T-cell (primary cell): ENCODE results near the gene SQSTM1. TPM values are rescaled to one million over a fixed set of nuclear protein-coding genes. Genes with fewer than 3 reads are reported as not detected.
A peak's percentile ranks its signal among the peaks of the same experiment; 100 is the strongest.
"Not testable (repeated sequence)": the region's sequence is repeated elsewhere in the genome, so short reads cannot be mapped to it uniquely, and the experiment has no call there.

Experiments
- ATAC-seq, 4 experiments: fragments of 200-7000 bp in 3 of 4; fragments of 150-1000 bp in 1 of 4; cut with Tn5 transposase; replicated peaks in 1 of 4; 1 replicate in 3 of 4; 2 replicates in 1 of 4; pipeline ENCODE4 v1.10.0; 2021; ENCODE audit warnings: moderate library complexity in 3 of 4, mild to moderate bottlenecking in 2 of 4, moderate number of reproducible peaks in 1 of 4
- CTCF ChIA-PET, 2 donors: fragments of 300-600 bp; sonication (Branson Sonifier 250); formaldehyde crosslinking; loops; one replicate each; lab custom pipeline; 2022; ENCODE audit warnings: antibody characterized with exemption in 2 of 2; lab: Charles Lee
- POLR2A ChIA-PET, 2 donors: fragments of 300-600 bp; sonication (Branson Sonifier 250); formaldehyde crosslinking; loops; one replicate each; lab custom pipeline; 2022; ENCODE audit warnings: antibody characterized with exemption in 2 of 2; lab: Charles Lee
- DNase-seq, 35 experiments: peaks; one replicate each; pipeline versions ENCODE4 v3.0.0 to v3.0.0-alpha.2; 2013 to 2023
- H3K27ac ChIP-seq: one replicate; pipeline ENCODE4 v1.5.1; 2013; ENCODE audit warnings: low read length
- H3K27me3 ChIP-seq, 2 experiments: replicated peaks in 1 of 2; 1 replicate in 1 of 2; 2 replicates in 1 of 2; pipeline versions ENCODE4 v1.6.1 to v1.7.0; 2013; ENCODE audit warnings: low read length in 1 of 2, mixed read lengths in 1 of 2; ENCODE audit not compliant: control insufficient read depth in 2 of 2, insufficient read depth in 2 of 2; ENCODE audit errors: extremely low read depth in 1 of 2
- H3K36me3 ChIP-seq, 2 donors: 1 replicate in 1 of 2; 2 replicates in 1 of 2; pipeline versions ENCODE4 v1.6.1 to v1.7.0; 2013; ENCODE audit warnings: low read length in 1 of 2; ENCODE audit not compliant: control insufficient read depth in 2 of 2, insufficient read depth in 1 of 2; ENCODE audit errors: extremely low read depth in 1 of 2
- H3K4me1 ChIP-seq, 2 experiments: 1 replicate in 1 of 2; 2 replicates in 1 of 2; pipeline versions ENCODE4 v1.6.1 to v1.7.0; 2013; ENCODE audit warnings: low read length in 2 of 2, mixed read lengths in 1 of 2; ENCODE audit not compliant: insufficient read depth in 2 of 2, control insufficient read depth in 1 of 2; ENCODE audit errors: extremely low read depth in 1 of 2
- H3K4me3 ChIP-seq, 2 donors: 1 replicate in 1 of 2; 2 replicates in 1 of 2; pipeline versions ENCODE4 v1.5.1 to v1.7.0; 2013; ENCODE audit warnings: mild to moderate bottlenecking in 2 of 2, low read length in 1 of 2, moderate library complexity in 1 of 2; ENCODE audit not compliant: control insufficient read depth in 1 of 2; ENCODE audit errors: extremely low read depth in 1 of 2
- H3K9me3 ChIP-seq: 2 replicates; pipeline ENCODE4 v1.7.0; 2013
- H3K27ac Mint-ChIP-seq, 2 donors: one replicate each; pipeline ENCODE4 v1.8.0; 2020 to 2021; ENCODE audit warnings: mild to moderate bottlenecking in 2 of 2, mixed read lengths in 2 of 2
- H3K27me3 Mint-ChIP-seq, 2 donors: one replicate each; pipeline ENCODE4 v1.8.0; 2021 to 2022; ENCODE audit warnings: mixed read lengths in 2 of 2
- H3K36me3 Mint-ChIP-seq: one replicate; pipeline ENCODE4 v1.8.0; 2021; ENCODE audit warnings: mixed read lengths
- H3K4me1 Mint-ChIP-seq, 3 donors: one replicate each; pipeline ENCODE4 v1.8.0; 2020 to 2022; ENCODE audit warnings: mixed read lengths in 3 of 3, mild to moderate bottlenecking in 1 of 3
- H3K4me3 Mint-ChIP-seq, 3 donors: one replicate each; pipeline ENCODE4 v1.8.0; 2020 to 2022; ENCODE audit warnings: mild to moderate bottlenecking in 3 of 3, mixed read lengths in 3 of 3, moderate library complexity in 3 of 3
- H3K9me3 Mint-ChIP-seq, 3 donors: one replicate each; pipeline ENCODE4 v1.8.0; 2020 to 2022; ENCODE audit warnings: mixed read lengths in 3 of 3
- WGBS: methylation state at CpG from one replicate; pipeline ENCODE4 v1.1.5; 2013; ENCODE audit warnings: missing lambda C conversion rate; ENCODE audit not compliant: insufficient coverage; 5-methylcytosine and 5-hydroxymethylcytosine counted together
- total RNA-seq, 35 experiments: library from RNA in 6 of 35; stranded (reverse) in 6 of 35; fragments of 120-200 nt in 1 of 35; gene quantifications; one replicate each; pipeline versions ENCODE4 v1.2.1 to v1.2.4 and lab custom pipeline; 2013 to 2026

The SQSTM1 gene
- total RNA-seq, 5 donors from 2014 or later (not counting 1 experiment from before 2014, with no cell fraction given), result 220 to 327 (median 280) TPM

GRCh38 chr5:179783128-179783527, 37.6 kb upstream of the SQSTM1 start:
- Histone ChIP-seq H3K36me3 (peaks cover 3 to 11% of the 10 kb centered on the region in 2 donors), H3K4me3 (no peak overlapping the region), H3K27me3 (no peaks in the 10 kb centered on the region), H3K27ac (no peak overlapping the region), H3K9me3 (no peaks in the 10 kb centered on the region), H3K4me1 (no peaks in the 10 kb centered on the region)
- no peak for ATAC-seq
- Mint-ChIP-seq H3K4me1 (no peaks in the 10 kb centered on the region), H3K9me3 (no peaks in the 10 kb centered on the region), H3K4me3 (no peak overlapping the region), H3K36me3 (peaks cover 18% of the 10 kb centered on the region), H3K27ac (no peak overlapping the region), H3K27me3 (no peaks in the 10 kb centered on the region)
- DNase-seq, result no peak
- ChIA-PET POLR2A (no interaction called here), CTCF (no interaction called here)
- WGBS, result 98% methylated on average over 9 of the region's 9 CpGs

DNA sequence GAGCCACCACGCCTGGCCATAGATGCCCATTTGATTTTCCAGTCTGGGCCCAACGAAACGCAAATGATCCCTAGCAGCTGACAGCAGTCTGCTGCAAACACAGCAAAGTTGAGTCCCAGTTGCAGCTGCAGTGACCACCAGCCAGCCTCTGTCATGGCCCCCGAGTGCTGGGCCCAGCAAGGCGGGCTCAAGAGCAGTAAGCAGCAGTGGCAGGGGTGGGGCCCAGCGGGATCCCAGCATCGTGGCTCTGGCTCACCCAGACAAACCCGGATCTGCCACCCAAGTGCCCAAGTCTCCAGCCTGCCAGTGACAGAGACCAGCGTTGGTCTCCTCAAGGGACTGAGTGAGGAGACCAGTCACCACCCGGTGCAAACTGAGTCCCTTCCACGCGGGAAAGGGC, 33.8 kb upstream of the SQSTM1 start:
- Mint-ChIP-seq H3K27ac (no peak overlapping the region), H3K4me1 (peaks cover 0 to 2% (median 0%) of the 10 kb centered on the region in 3 donors), H3K4me3 (no peak overlapping the region), H3K36me3 (peaks cover under 1% of the 10 kb centered on the region), H3K9me3 (no peaks in the 10 kb centered on the region), H3K27me3 (no peaks in the 10 kb centered on the region)
- Histone ChIP-seq H3K4me3 (no peak overlapping the region), H3K36me3 (no peaks in the 10 kb centered on the region), H3K27ac (no peak overlapping the region), H3K27me3 (no peaks in the 10 kb centered on the region), H3K4me1 (no peaks in the 10 kb centered on the region), H3K9me3 (no peaks in the 10 kb centered on the region)
- no peak for DNase-seq
- no peak for ATAC-seq
- ChIA-PET CTCF (no interaction called here), POLR2A (no interaction called here)
- 88% methylated on average over 12 of the region's 12 CpGs for WGBS

DNA sequence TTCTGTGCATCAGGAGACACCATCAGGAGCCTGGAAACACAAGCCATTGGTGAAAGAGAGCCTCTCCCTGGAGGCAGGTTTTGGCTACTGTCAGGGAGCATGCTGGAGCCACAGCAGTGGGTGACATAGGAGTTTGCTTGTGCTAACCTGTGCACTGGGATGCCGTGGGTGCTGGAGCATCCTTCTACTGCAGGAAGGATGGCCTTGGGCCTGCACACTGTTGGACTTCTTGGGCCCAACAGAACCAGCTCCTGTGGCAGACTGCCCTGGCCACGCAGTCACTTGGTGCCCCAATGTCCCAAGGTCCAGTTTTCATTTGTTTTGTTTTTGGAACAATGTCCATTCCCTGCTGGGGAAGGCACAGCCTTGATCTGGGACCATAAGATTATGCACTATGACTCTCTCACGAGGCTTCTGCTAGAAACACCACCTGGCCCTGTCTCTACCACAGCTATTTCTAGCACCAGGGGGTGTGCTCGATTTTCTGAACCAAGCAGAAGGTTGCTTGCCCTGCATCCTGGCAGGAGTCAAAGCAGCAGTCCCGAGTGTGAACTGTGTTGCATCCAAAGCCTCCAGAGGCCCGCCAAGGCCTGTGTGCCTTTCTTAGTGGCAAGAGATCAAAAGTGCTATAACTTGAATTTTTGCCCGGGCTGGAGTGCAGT, 32.4 kb upstream of the SQSTM1 start:
- ChIA-PET POLR2A (interaction anchor here in 1 of 2 donors (0.5 kb wide), 1 partner anchor 84 kb away, joined by 3 read pairs; no protein-coding TSS in a partner anchor), CTCF (interaction anchor here in 1 of 2 donors (1.5 kb wide), 1 partner anchor 25 kb away, joined by 5 read pairs; no protein-coding TSS in a partner anchor)
- WGBS, result 88% methylated on average over 7 of the region's 7 CpGs
- Histone ChIP-seq H3K27me3 (no peaks in the 10 kb centered on the region), H3K36me3 (no peaks in the 10 kb centered on the region), H3K9me3 (no peaks in the 10 kb centered on the region), H3K4me1 (peaks cover 0 to 4% of the 10 kb centered on the region in 2 experiments), H3K4me3 (no peak overlapping the region), H3K27ac (no peak overlapping the region)
- H3K4me1 Mint-ChIP-seq, result peaks cover 7 to 8% (median 8%) of the 10 kb centered on the region in 3 donors
- DNase-seq, result no peak
- H3K36me3 Mint-ChIP-seq, result no peaks in the 10 kb centered on the region
- no peaks in the 10 kb centered on the region for H3K9me3 Mint-ChIP-seq
- H3K27ac Mint-ChIP-seq, result no peak overlapping the region
- no peak for ATAC-seq
- H3K4me3 Mint-ChIP-seq, result no peak overlapping the region
- no peaks in the 10 kb centered on the region for H3K27me3 Mint-ChIP-seq

- ATAC-seq, DNase-seq: not testable (repeated sequence)
- 96% methylated on average over 4 of the region's 9 CpGs for WGBS
Measured at GRCh38 chr5:179789278-179789677, 31.4 kb upstream of the SQSTM1 start.

DNA sequence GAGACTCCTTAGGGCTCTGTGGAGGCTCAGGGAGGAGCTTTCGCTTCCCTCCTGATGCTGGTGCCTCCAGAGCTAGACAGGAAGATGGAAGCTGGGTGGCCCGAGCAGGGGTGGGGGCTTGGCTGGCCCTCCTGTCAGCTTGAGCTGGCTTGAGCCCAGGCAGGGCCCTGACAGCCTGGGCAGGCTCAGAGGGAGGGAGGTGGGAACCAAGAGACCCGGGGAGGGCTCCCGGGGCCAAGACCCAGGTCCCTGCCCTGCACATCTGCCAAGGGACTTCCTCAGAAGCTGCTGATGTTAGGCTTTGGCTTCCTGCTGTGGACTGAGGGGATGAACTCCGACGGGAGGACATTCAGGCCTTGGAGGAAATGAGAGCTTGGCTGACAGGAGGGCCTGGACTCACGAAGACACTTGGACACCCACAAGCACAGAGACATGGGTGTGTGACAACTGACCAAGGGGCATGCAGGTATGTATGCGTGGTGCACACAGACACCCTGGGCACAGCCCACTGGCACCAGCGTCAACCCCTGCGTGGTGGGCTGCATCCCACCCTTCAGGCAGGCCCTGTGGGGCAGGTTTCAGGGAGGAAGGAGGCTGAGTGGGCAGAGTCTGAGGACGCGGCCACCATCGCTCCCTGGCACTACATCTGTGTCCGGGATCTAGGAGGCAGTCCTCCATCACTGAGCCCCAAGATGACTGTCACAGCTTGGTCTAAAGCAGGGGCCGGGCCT, 28.7 kb upstream of the SQSTM1 start:
- peaks cover 18 to 34% of the 10 kb centered on the region in 2 experiments for H3K4me1 ChIP-seq
- no peaks in the 10 kb centered on the region for H3K36me3 Mint-ChIP-seq
- ATAC-seq (no peak), DNase-seq (peak in 1 of 35 experiments; percentile 19)
- peaks cover 26 to 32% (median 26%) of the 10 kb centered on the region in 3 donors for H3K4me1 Mint-ChIP-seq
- H3K27me3 Mint-ChIP-seq, result no peaks in the 10 kb centered on the region
- 57% methylated on average over 15 of the region's 15 CpGs for WGBS
- peak overlapping the region; percentile 64 to 69 for H3K27ac Mint-ChIP-seq
- no peak overlapping the region for H3K4me3 ChIP-seq
- no peaks in the 10 kb centered on the region for H3K36me3 ChIP-seq
- H3K4me3 Mint-ChIP-seq, result peak overlapping the region in 1 of 3 donors; percentile 31
- H3K9me3 ChIP-seq, result no peaks in the 10 kb centered on the region
- no peaks in the 10 kb centered on the region for H3K9me3 Mint-ChIP-seq
- ChIA-PET POLR2A (interaction anchor here in 1 of 2 donors (0.6 kb wide), 1 partner anchor 49 kb away, joined by 3 read pairs; no protein-coding TSS in a partner anchor), CTCF (no interaction called here)
- no peak overlapping the region for H3K27ac ChIP-seq
- H3K27me3 ChIP-seq, result no peaks in the 10 kb centered on the region

More at GRCh38 chr5:179789278-179789677, 31.4 kb upstream of the SQSTM1 start:
- ChIA-PET CTCF (interaction anchor here (0.6 to 1.5 kb wide), 3 partner anchors 26 to 888 kb away, joined by 3 to 5 read pairs (median 4); no protein-coding TSS in a partner anchor), POLR2A (interaction anchor here in 1 of 2 donors (0.6 kb wide), 1 partner anchor 26 kb away, joined by 4 read pairs; no protein-coding TSS in a partner anchor)
- H3K9me3 Mint-ChIP-seq, H3K27me3 ChIP-seq, H3K36me3 Mint-ChIP-seq, H3K4me3 Mint-ChIP-seq, H3K9me3 ChIP-seq, H3K27ac Mint-ChIP-seq, H3K27me3 Mint-ChIP-seq, H3K27ac ChIP-seq, H3K4me3 ChIP-seq, H3K36me3 ChIP-seq: not testable (repeated sequence)
- peaks cover 7 to 13% of the 10 kb centered on the region in 2 experiments for H3K4me1 ChIP-seq
- H3K4me1 Mint-ChIP-seq, result peaks cover 16 to 18% (median 18%) of the 10 kb centered on the region in 3 donors
